NCI-H1930 (cell line): ENCODE data around the gene PRDX1.

ENCODE experiments used
- DNase-seq, 2 experiments: peaks; one replicate each; lab custom pipeline; 2025; lab: John Stamatoyannopoulos, UW

Gene PRDX1

DNA sequence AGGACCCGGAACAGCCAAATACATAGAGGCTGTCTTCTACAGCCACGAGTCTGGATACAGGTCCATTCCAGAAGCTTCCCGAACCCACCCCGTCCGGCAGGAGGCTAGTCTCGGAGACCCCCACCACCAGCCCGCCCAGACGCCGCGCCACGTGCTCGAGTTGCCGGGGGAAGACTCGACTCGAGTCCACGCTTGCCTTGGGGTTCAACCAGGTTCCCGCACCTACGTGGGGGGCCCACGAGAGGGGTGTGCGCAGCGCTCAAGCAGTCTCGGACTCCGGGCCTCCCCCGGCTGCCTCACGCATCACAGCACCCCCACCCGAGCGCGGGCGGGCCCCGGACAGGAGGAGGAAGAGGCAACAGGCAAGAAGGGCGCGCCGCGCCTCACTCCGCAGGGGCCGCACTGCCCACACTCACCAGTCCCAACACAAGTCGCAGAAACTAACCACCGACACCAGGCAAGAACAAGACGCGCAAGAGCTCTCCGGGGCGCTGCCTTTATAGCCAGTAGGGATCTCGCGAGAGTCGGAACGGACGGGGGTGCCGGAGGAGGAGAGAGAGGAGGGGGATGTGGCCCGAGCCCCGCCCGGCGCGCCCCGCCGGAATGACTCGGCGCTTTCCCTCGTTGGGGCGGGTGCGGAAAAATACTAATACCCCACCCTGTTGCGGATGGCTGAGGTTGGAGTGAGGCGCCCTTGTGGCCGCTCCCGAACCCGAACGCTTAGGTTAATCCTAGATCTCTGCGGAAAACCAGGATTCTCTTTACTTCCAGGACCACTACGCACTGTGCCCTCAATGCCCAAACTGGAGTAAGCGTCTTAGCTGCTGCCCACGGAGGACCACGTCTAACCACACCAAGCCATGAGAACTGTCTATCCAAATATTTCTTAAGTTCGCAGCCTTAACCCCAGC lies at the start of gene PRDX1:
TSS of gene PRDX1 (minus strand) at position 472 of the 911 bp plus-strand sequence. CDS start 2,841 bp downstream, outside the sequence.
- DNase-seq, result peak; percentile 85 to 96

DNA sequence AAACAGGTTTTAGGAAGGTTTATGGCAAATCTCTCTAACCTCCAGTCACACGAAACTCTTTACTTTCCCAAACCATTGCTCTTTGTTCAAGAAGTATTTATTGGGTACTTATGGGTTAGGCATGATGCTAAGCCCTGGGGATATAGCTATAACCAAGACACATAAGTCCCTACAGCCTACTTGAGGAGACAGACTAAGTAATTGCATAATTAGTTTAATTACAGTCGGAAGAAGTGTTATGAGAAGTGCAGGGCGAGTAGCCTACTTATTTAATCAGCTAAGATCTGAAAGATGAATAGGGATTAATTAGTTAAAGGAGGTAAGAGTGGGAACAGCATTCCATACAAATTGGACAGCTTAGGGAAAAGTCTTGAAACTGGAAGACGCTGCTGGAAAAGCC lies 48.9 kb upstream of the PRDX1 start:
- DNase-seq, result no peak

DNA sequence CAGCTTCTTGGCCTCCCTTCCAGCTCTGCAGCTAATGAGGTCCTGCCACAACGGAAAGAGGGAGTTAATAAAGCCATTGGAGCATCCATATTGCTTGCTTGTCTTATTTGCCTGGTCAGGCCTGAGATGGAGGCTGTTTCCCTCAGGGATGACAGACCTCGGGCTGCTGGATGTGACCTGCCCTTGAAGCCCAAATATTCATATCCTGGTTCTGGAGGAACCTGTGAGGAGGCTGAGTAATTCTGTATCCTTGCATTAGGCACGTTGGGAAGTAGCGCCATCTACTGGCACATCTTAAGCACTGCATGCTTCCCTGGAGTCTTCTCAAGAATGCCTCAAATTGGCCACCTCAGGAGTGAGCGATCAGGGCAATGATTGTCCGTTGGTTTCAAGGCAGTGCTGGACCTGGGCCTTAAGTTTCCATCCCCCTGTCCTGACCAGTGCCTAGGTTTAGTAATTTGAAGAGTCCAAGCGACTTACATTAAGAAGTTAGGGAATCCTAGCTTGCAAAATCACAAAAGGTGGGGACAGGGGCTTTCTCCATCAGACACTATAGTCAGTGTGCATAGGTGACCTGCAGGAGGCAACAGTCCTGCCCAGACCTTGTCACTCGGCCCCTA lies 48.4 kb upstream of the PRDX1 start:
- DNase-seq, result peak; percentile 13 to 70

DNA sequence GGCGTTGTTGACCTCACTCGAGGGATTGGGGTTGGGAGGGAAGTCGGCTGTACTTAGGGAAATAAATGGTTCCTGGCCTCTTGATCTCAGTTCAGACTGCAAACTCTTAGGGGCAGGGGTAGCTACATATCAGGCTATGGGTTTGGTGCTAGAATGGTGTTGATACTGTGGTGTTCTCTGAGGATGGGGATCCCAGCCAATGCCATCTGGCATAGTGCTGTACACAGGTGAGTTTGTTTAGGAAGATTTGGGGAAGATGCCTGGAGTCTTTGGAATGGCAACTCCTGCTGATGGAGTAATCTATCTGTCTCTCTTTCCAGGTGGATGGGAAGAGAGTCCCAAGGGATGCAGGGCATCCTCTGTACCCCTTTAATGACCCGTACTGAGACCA lies 47.9 kb upstream of the PRDX1 start:
- no peak for DNase-seq

DNA sequence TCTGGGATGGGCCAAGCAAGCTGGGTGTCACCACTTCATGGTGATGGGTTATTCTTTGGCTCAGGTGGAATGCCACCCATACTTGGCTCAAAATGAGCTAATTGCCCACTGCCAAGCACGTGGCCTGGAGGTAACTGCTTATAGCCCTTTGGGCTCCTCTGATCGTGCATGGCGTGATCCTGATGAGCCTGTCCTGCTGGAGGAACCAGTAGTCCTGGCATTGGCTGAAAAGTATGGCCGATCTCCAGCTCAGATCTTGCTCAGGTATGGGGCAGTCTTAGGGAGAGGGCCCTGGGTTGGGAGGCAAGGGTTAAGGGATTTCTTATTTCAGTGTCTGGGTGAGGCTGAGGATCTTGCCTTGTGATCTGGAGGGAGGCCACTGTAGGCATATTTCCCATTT lies 46.7 kb upstream of the PRDX1 start:
- DNase-seq, result no peak

DNA sequence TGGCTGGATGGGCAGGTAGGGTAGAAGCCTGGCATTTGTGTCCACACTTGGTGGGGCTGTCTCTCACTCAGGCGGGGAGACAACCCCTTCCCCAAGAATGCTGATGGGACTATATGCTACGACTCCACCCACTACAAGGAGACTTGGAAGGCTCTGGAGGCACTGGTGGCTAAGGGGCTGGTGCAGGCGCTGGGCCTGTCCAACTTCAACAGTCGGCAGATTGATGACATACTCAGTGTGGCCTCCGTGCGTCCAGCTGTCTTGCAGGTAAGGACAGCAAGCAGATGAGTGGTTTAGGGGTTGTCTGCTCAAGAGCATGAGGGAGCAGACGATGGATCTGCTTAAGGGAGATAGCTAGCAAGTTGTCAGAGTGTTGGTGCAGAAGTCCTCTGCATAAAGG lies 46.2 kb upstream of the PRDX1 start:
- DNase-seq, result no peak

DNA sequence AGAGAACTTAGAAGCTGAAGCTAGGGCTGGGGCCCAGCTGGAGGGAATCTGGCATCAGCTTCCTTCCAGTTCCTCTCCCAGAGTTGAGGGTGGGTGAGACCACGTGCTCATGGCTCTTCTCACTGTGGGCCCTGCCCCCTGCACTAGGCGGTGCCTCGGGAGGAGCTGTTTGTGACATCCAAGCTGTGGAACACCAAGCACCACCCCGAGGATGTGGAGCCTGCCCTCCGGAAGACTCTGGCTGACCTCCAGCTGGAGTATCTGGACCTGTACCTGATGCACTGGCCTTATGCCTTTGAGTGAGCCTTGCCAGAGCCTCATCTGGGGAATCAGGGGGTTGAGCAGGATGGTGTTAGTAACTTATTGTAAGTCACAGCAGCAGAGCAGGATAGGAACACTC lies 45.0 kb upstream of the PRDX1 start:
- no peak for DNase-seq

DNA sequence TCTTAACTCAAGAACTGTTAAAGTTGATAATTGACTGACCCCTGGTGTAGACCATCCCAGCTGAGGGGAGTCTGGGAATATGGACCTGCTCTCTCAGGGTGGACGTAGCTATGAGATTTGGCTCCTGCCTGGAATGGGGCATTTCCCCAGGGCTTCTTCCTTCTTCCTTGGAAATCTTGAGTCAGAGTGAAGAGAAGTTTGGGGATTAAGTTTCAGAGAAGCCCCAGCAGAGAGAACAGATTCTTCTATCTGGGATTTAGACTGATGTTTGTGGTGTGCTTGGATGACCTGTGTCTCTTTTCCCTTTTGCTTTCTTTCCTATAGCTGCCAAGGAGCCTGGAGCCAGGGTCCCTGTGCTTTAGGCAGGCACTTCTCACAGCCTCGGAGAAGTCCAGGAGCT lies 42.2 kb upstream of the PRDX1 start:
- DNase-seq, result no peak

DNA sequence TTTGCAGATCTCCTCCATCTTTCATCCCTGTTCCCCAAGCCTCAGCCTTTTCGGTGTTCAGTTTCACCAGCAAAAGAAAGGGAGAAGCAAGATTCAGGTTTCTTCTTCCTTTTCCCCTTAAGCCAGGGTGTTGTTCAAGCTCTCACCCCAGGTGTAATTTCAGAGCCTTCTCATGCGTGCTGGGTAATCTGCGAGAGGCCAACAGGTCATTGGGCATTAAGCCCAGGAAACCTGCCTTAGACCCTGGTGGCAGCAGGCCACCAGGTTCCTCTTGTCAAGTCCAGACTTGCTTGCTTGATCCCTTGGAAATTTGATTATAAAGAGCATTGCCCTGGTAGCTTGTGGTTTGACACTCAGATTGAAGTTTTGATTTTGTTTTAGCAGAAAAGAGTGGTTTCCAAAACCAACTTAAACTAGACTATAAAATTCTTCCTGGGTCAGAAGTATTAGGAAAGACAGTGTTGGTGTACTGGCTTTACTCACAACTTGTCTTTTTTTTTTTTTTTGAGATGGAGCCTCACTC lies 35.8 kb upstream of the PRDX1 start:
- DNase-seq, result no peak

DNA sequence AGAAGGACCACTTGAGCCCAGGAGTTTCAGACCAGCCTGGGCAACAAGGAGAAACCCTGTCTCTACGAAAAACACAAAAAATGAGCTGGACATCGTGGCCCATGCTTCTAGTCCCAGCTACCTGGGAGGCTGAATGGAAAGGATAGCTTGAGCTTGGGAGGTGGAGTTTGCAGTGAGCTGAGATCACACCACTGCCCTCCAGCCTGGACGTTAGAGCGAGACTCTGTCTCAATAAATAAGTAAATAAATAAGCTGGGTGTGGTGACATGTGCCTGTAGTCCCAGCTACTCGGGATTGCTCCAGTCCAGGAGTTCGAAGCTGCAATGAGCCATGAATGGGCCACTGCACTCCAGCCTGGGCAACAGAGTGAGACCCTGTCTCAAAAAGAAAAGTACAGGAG lies 32.5 kb upstream of the PRDX1 start:
- no peak for DNase-seq

DNA sequence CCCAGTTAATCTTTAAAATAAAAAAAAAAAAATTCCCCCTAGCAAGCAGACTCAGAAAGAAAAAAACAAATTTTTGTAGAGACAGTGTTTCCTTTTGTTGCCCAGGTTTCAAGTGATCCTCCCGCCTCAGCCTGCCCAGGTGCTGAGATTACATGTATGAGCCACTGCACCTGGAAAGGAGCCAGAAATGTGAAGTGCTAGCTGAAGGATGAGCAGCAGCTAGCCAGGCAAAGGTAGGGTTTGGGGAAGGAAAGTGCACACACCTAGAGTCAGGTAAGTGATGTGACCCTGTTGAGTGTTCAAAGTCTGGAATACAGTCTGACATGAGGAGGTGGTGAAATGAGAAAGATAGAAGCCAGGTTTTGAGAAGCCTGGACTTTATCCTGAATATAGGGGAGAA lies 30.6 kb upstream of the PRDX1 start:
- DNase-seq, result no peak

DNA sequence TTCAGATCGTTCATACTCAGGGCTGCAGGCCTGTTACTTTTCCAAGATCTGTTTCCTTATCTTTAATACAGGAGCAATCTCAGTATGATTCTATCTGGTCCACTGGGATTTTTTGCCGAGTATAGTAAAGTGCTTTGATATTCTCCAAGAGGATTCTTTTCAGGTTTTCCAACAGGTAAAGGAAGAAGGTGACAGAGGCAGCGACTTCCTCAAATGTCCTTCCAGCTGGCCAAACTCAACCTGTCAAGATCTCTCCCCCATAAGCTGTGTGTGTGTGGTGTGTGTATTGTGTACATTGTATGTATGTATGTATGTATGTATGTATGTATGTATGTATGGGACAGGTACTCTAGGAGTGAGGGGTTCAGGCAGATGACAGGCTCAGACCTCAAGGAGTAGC lies 30.0 kb upstream of the PRDX1 start:
- no peak for DNase-seq

DNA sequence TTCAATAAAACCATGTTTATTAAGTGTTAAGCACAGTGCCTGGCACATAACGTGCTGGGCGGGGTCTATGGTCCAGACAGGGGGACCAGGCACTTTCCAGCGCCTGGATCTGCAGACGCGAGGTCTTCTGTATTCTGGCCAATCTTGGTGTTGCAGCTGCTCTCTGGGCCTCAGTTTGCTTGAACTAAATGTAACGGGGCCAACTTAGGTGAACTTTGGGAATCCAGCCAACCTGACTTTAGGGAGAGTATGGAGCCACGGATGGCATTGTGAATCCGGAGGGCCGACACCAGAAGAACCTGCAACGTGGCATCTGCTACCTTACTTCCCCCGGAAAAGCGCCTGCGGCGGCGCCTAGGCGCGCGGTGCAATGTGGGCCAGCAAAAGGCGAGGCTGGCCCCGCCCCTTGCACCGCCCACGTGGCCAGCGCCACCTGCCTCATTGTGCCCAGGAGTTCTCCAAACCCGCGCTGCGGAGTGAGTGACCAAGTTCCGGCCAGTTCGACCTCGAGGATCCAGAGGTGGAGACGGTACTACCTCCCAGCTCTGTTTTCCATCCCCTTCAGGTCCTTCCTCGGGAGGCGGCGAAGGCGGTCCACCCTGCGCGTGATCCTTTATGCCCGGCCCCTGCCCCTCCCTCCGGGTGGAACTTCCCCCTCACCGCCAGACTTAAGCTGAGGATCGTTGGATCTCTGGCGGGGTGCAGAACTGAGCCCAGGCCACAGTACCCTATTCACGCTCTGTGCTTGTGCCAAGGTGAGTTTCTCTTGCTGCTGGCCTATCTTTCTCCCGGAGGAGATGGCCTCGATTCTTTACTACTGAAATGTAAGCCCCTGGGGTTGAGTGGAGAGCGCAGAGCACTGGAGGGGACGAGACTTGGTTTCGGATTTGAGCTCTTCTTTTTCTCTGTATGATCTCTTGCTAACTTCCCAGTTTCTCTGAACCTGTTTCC lies 29.0 kb upstream of the PRDX1 start, which contains the start of gene AKR1A1:
TSS of gene AKR1A1 (plus strand) at position 426 of the 951 bp plus-strand sequence. CDS start 10,969 bp downstream, outside the sequence.
- peak; percentile 85 to 89 for DNase-seq

DNA sequence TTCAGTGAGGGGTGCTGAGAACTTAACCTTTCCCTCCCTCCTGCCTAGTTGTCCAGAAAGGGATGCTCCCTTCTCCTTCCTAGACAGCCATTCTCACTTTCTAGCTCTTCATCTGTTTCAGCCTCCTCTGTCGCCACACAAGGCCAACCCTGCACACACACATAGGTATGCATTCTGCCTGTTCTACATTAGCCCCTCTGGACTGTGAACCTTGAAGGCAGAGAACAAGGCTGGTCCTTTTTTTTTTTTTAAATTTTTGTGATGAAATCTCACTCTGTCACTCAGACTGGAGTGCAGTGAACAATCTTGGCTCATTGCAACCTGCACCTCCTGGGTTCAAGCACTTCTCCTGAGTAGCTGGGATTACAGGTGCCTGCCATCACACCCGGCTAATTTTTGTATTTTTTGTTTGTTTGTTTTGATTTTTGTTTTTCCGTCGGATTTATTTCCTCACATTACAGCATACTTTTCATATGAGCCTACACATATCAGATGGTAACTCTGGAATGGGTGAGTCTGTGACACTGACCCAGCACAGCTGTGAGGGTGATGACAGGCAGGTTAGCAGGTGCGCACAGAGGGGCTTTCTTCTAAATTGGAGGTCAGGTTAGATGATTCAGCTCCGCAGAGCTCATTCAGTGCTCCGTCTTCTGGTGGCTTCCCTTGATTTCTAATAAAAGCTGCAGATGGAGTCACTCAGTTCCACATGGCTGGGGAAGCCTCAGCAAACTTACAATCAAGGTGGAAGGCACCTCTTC lies 24.0 kb upstream of the PRDX1 start:
- DNase-seq, result no peak

DNA sequence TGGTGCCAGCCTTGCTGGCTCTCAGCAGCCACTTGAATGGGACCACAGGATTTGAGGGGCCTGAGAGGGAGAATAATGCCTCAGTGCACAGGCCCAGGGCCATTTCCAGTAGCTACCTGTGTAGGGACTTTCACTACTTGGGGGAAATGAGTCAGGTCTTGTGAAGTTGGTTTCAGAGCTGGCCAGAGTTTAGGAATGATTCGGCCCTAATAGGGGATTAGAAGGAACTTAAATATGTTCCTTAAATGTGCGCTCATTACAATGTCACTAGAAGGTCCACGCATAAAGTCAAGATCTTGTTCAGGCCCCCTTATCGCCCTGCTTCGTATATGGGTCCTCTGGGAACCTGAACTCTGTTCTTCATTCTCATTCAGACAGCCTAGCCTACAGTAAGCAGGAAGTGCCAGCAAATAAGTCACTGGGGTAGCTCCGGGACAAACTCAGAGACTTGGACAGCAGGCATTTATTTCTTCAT lies 23.4 kb upstream of the PRDX1 start:
- no peak for DNase-seq

DNA sequence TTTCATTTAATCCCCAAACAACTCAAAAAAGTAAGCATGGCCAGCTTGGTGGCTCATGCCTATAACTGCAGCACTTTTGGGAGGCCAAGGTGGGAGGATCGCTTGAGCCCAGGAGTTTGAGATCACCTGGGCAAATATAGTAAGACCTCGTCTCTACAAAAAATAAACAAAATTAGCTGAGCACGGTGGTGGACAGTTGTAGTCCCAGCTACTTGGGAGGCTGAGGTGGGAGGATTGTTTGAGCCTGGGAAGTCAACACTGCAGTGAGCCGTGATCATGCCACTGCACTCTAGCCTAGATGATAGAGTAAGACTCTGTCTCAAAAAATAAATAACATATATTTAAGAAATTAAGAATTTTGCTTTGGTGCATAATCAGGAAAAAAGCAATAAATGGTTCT lies 22.8 kb upstream of the PRDX1 start:
- DNase-seq, result no peak

DNA sequence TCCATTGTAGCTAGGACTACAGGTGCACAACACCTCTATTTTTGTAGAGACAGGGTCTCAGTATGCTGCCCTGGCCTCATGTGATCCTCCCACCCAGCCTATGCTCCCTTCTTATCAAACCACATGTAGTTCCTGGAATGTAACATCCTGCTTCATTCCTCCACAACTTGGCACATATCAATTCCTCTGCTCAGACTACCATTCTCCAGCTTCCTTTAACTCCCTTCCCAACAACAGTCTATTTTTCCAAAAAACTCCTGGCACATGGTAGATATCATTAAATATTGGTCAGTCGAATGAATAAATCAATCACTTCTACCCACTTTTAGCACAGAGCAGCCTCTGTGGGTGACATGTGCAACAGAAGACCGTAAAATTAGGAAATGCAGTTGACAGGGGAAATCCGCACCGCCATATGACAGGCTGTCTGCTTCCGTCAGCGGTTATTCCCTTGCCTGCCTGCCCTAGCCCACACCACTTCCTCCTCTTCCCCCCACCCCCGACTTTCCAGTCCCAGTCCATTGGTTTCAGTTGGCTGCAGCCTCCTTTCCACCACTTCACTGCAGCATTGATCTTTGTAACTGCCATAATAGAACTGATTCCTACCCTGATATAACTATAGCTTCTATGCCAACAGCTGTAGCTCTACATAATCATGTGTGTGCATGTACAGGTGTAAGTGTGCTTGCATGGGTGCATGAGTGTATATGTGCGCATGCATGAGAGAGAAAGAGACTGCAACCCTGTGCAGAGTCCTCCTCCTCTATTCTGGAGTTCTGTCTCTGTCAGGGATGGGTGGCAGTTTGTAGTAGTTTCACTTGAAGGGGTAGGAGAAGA lies 22.1 kb upstream of the PRDX1 start:
- no peak for DNase-seq

DNA sequence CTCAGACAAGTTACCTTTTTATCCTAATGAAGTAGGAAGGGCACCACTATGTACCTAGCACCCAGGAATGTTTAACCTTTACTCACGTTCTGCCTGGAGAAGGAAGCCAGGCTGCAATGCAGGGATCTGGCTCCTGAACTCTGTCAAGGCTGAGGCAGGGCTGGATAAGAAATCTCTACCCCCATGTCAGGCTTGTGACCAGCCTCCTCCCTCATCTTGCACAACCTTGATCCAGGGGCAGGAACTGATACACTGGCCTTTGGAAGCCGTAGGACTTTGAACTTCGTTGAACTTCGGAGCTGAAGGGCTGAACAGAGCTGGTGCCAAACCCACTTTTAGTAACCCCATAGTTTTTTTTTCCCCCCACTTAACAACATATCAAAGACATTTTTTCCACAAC lies 20.9 kb upstream of the PRDX1 start:
- DNase-seq, result no peak

DNA sequence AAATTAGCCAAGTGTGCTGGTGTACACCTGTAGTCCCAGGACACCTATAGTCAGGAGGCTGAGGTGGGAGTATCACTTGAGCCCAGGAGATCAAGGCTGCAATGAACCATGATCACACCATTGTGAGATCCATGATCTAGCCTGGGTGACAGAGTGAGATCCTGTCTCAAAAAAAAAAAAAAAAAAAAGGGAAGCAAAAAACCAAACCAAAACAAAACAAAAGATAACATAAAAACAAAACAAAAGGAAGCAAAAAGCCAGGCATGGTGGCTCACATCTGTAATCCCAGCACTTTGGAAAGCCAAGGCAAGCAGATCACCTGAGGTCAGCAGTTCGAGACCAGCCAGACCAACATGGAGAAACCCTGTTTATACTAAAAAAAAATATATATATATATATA lies 19.5 kb upstream of the PRDX1 start:
- no peak for DNase-seq

DNA sequence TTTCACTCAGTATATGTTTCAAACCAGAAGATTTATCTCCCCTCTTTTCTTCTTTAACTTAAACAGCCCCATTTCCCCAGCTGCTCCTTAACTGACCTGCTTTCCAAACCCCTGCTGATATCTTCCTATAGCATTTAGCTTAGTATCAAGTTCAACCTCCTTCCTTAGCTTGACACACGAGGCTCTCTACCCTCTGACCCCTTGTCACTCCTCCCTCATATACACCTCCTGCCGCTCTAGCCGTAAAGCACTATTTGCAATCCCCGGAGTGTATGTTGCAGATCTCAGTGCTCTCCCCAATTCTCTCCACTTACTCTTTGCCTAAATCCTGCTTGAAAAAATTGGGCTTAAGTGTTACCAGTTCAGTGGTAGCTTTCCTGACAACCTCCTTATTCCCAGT lies 15.2 kb upstream of the PRDX1 start:
- no peak for DNase-seq
